GM21529 (cell line): ENCODE results near the gene ELL2.
"Not testable (repeated sequence)": the region's sequence is repeated elsewhere in the genome, so short reads cannot be mapped to it uniquely, and the experiment has no call there.

ENCODE experiments used
- ATAC-seq: cut with Tn5 transposase; IDR thresholded peaks from one replicate; pipeline ENCODE4 v1.9.1; 2021; ENCODE audit not compliant: unreplicated experiment

Gene ELL2

DNA sequence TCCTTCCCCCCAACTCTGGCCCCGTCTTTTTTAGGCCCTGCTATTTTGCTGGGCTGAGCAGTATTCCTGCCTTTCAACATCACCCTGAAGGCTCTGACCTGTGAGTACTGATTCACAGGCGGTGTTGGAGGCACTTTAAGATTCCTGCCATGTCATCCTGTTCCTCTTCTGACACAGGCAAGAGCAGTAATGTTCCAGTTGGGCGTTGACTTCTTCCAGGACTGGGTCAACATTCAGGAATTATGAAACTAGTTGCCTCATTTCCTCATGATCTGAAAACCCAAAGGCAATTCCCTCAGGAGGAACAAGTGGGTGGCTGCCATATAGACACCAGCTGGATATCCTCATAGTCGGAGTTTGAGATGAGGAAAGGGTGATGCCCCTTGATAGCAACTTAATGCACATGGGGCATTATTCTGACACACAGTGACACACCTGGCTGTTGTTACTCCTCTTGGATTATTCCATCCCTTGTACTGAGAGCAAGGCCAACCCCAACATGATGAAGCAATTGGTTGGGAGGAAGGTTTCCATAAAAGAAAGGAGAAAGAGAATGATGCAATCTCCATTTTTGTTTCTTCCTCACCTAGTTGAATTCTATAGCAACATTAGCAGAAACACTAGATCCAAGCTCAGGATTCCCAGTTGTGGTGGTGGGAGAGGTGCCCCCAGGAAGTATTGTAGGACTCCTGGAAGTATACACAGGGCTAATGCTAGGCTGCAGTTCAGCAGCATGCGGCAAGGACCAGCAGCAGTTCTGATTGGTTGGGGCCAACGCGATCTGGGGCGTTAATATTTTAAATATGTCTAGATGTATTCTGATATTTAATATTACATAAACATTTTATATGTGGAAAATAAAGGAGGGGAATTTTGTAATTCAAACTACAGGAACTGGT, 119.5 kb downstream of the ELL2 start:
- no peak for ATAC-seq

DNA sequence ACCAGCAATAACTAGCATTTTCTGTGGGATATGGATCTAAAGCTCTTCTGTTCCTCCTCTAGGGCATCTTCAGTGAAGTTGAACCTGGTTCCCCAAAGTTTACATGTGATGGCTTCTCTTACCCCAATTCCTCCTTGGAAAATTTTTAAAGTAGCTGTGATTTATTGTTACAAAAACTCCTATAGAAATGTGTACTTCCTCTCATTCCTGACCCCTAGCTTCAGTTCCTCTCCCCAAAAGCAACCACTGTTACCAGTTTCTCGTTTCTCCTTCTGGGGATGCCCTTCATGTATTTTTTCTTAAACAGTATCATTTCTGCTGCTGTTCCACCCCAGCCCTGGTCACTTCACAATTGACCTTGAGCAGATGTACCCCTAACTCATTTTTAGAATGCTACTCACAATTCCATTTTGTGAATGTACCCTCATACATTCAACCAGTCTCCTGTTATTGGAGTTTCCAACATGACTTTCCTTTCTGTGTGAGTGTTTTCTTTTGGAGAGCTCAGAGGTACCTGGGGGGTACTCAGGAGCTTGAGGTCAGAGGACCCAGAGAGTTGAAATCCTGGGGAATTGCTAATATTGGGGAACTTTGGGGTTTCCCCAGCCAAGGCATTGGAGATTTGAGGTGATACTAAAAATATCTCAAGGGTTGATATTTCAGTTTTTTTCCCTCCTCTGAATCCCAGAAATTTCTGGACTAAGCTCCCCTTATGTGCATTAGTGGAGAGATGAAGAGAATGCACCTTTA, 120.5 kb downstream of the ELL2 start:
- ATAC-seq: no peak

DNA sequence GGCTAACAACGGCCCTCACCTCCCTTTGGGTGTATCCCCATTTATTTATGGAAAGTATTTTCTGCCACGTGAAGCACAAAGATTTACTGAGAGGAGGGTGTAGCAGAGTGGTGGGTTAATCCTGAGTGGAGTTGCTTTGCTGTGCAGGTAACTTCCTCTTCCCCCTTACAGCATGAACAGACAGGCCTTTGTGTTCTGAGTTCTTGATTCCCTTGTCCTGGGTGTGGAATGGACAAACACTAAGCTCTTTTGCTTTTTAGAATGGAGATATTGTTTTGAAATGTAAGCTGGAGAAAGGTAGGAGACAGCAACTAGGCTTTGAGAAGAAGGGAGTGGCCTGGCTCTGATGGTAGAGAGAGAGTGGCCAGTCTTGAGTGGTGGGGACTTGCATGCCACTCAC, 122.0 kb downstream of the ELL2 start:
- ATAC-seq: no peak

DNA sequence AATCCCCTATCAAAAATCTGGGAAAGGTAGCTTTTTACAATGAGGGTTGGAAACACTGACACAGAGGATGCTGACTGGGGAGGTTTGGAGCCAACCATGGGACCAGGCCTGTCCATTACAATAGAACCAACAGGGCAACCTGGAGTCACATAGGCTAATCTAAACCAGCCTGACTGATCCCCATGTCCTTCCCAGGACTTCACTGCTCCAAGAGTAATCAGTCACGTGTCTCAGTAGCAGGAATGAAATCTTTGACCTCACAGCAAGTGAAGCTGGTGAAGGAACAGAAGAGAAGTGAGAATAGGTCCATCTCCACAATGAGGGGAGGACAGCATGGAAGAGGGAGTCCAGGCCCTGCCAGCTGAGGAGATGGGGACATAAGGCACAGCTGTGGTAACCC, 123.1 kb downstream of the ELL2 start:
- ATAC-seq: no peak

DNA sequence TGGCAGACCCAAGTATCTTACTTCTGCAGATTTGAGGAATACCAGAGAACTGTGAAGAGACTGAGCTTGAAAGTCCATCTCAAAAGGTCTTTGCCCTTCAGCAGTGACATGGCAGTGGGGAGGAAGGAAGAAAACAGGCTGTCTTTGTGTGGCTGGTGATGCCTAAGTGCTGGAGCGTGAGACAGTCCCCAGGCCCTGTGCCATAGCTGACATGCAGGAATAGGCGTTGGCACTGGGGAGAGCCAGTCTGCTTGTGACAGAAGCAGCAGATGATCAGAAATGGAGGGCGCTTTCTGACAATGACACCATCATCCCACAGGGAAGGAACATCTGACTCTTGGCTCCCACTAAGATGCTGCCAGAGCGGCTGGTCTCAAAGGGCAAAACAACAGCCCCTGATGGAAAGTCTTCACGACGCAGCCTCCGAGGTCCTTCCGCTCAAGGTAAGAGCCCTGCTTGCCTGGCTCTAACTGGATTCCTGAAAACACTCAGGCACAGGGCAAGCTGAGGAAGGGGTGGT, 123.6 kb downstream of the ELL2 start:
- ATAC-seq: no peak

DNA sequence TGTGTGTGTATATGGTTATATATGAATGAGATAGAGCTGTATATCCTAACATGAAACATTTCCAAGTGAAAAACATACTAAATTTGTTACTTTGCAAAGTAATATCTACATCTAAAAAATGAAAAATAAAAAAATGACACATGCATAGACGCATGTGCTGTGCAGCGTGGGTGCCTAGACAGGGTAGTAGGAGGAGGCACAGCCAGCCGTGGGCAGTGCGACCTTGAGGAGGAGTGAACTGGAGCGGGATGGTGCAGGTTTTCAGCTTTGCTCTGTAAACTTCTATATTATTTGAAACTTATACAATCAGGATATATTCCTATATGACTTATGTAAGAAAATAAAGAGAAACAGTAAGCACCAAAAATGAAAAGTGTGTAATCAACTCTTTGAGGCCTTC, 124.2 kb downstream of the ELL2 start:
- no peak for ATAC-seq

DNA sequence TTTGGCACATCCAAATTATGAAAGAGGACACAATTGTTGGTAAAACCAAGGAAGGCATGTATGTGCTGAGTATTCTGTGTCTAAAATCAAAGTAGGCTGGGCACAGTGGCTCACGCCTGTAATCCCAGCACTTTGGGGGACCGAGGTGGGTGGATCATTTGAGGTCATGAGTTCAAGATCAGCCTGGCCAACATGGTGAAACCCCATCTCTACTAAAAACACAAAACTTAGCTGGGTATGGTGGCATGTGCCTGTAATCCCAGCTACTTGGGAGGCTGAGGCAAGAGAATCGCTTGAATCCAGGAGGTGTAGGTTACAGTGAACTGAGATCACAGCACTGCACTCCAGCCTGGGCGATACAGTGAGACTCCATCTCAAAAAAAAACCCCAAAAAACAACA, 124.7 kb downstream of the ELL2 start:
- ATAC-seq: not testable (repeated sequence)

DNA sequence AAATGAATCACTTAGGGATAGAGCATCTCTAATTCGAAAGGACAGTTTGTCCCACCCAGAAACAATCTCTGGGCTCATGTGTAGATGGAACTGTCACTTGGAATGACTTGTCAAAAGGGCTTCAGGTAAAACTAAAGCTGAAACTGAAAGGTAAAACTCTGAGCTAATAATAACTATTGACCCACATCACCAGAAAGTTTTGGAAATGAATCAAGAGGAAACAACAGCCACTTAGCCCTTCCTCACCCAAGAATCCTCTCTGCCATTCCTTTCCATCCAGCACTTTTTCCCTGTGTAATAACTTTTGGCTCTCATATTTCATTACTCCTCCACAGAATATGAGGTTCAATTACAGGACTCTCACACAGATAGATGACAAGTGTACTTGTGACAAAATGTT, 125.1 kb downstream of the ELL2 start:
- ATAC-seq: no peak

DNA sequence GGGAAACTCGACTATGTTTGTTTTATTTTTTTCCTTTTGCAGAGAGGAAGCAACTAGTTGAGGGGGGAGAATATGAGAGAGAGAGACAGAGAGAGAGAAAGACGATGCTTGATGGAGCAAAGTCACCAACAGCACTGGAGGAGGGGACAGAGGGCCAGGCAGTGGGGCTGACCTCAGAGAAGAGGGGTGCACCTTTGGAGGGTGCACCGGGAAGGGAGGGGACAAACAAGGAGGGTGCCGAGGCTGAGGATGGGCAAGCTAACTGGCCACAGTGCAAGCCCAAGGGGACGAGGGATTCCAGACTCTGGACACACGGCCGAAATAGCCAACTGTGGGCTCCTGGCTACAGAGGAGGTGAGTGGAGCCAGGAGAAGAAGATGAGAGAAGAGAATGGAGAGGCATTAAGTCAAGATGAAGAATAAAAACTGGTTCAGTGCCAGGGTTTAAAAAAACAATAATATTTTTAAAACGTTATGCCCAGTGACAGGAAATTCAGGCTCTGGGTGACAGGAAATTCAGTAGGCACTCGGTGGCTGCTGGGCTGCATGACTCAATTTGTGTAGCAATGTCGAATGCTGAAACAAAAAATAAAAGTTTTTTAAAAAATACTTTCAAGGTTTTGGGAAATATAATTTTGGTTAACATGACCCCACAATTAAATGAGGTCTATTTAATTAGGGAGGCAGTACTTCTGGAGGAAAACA, 125.8 kb downstream of the ELL2 start:
- ATAC-seq: no peak
